GM23338 (cell line): Measurements from ENCODE around the gene CACNA2D3. TPM values are rescaled to one million over a fixed set of nuclear protein-coding genes. Genes with fewer than 3 reads are reported as not detected.

Experiments
- ATAC-seq: fragments of 200-7000 bp; cut with Tn5 transposase; 3 replicates; pipeline ENCODE4 v1.9.1; 2020
- DNase-seq: peaks from one replicate; pipeline ENCODE4 v3.0.0-alpha.2; 2015; ENCODE audit warnings: low spot score
- H2AFZ ChIP-seq: fragments of 200-600 bp; sonication (generic); 2 replicates; pipeline ENCODE4 v1.8.0; 2016; ENCODE audit warnings: antibody characterized with exemption, mild to moderate bottlenecking, moderate library complexity
- H3F3A ChIP-seq: fragments of 200-600 bp; sonication (generic); replicated peaks from 2 replicates; pipeline ENCODE4 v1.8.0; 2017; ENCODE audit warnings: antibody characterized with exemption, mixed run types, low read depth
- H3K27ac ChIP-seq: fragments of 200-600 bp; sonication (generic); 2 replicates; pipeline ENCODE4 v1.6.1; 2016; ENCODE audit warnings: low read depth
- H3K27me3 ChIP-seq: fragments of 200-600 bp; sonication (generic); 2 replicates; pipeline ENCODE4 v1.8.0; 2016; ENCODE audit warnings: mild to moderate bottlenecking, mixed run types, moderate library complexity; ENCODE audit not compliant: insufficient read depth
- H3K36me3 ChIP-seq: fragments of 200-600 bp; sonication (generic); 2 replicates; pipeline ENCODE4 v1.8.0; 2016; ENCODE audit warnings: mild to moderate bottlenecking; ENCODE audit not compliant: insufficient read depth
- H3K4me1 ChIP-seq: fragments of 200-600 bp; sonication (generic); 2 replicates; pipeline ENCODE4 v1.8.0; 2016; ENCODE audit warnings: mild to moderate bottlenecking, moderate library complexity; ENCODE audit not compliant: insufficient read depth
- H3K4me2 ChIP-seq: fragments of 200-600 bp; sonication (generic); 2 replicates; pipeline ENCODE4 v1.7.1; 2017; ENCODE audit warnings: mixed run types
- H3K4me3 ChIP-seq: fragments of 200-600 bp; sonication (generic); 2 replicates; pipeline ENCODE4 v1.6.1; 2016; ENCODE audit warnings: mixed run types
- H3K79me2 ChIP-seq: fragments of 200-600 bp; sonication (generic); replicated peaks from 2 replicates; pipeline ENCODE4 v1.8.0; 2017; ENCODE audit warnings: mild to moderate bottlenecking; ENCODE audit not compliant: insufficient read depth
- H3K9me2 ChIP-seq: fragments of 200-600 bp; sonication (generic); 2 replicates; pipeline ENCODE4 v1.8.0; 2017; ENCODE audit not compliant: insufficient read depth
- H4K20me1 ChIP-seq: fragments of 200-600 bp; sonication (generic); replicated peaks from 2 replicates; pipeline ENCODE4 v1.8.0; 2017; ENCODE audit warnings: mild to moderate bottlenecking; ENCODE audit not compliant: insufficient read depth
- H3K27ac Mint-ChIP-seq: 2 replicates; pipeline ENCODE4 v1.8.0; 2020; ENCODE audit warnings: inconsistent platforms, mild to moderate bottlenecking, moderate library complexity, mixed read lengths
- H3K27me3 Mint-ChIP-seq: 3 replicates; pipeline ENCODE4 v1.8.0; 2022; ENCODE audit warnings: low read depth, mild to moderate bottlenecking, moderate library complexity, mixed read lengths, inconsistent platforms; ENCODE audit not compliant: insufficient read depth, poor library complexity
- H3K36me3 Mint-ChIP-seq: 3 replicates; pipeline ENCODE4 v1.8.0; 2021; ENCODE audit warnings: low read depth, mild to moderate bottlenecking, inconsistent platforms, moderate library complexity, mixed read lengths
- H3K4me1 Mint-ChIP-seq: 3 replicates; pipeline ENCODE4 v1.8.0; 2020; ENCODE audit warnings: mild to moderate bottlenecking, inconsistent platforms, mixed read lengths
- H3K4me3 Mint-ChIP-seq: 3 replicates; pipeline ENCODE4 v1.8.0; 2021; ENCODE audit warnings: moderate library complexity, mild to moderate bottlenecking, inconsistent platforms, mixed read lengths
- H3K9me3 Mint-ChIP-seq: 3 replicates; pipeline ENCODE4 v1.8.0; 2020; ENCODE audit warnings: moderate library complexity, mild to moderate bottlenecking, inconsistent platforms, mixed read lengths
- CREB1 ChIP-seq: fragments of 250-450 bp; sonication (Bioruptor Pico); IDR thresholded peaks from 2 replicates; pipeline ENCODE4 v1.5.0; 2020; ENCODE audit warnings: low read depth, mild to moderate bottlenecking, moderate library complexity
- EZH2 ChIP-seq: fragments of 200-600 bp; sonication (generic); IDR thresholded peaks from one replicate; pipeline ENCODE4 v1.8.0; 2017; ENCODE audit warnings: antibody characterized with exemption, mild to moderate bottlenecking, low read depth; ENCODE audit not compliant: unreplicated experiment
- EZH2phosphoT487 ChIP-seq: fragments of 200-600 bp; sonication (generic); IDR thresholded peaks from one replicate; pipeline ENCODE4 v1.8.1; 2018; ENCODE audit warnings: antibody characterized with exemption; ENCODE audit not compliant: unreplicated experiment
- JUNB ChIP-seq: IDR thresholded peaks from one replicate; pipeline ENCODE4 v1.6.1; 2016; ENCODE audit warnings: antibody characterized with exemption; ENCODE audit not compliant: unreplicated experiment
- NANOG ChIP-seq: IDR thresholded peaks from 2 replicates; pipeline ENCODE4 v1.6.1; 2016; ENCODE audit warnings: antibody characterized with exemption, borderline replicate concordance
- POLR2AphosphoS5 ChIP-seq: IDR thresholded peaks from 2 replicates; pipeline ENCODE4 v1.6.1; 2016; ENCODE audit warnings: antibody characterized with exemption, low read depth
- REST ChIP-seq: IDR thresholded peaks from one replicate; pipeline ENCODE4 v1.6.1; 2018; ENCODE audit warnings: antibody characterized with exemption; ENCODE audit not compliant: unreplicated experiment
- STAT1 ChIP-seq: IDR thresholded peaks from one replicate; pipeline ENCODE4 v1.6.1; 2016; ENCODE audit warnings: antibody characterized with exemption; ENCODE audit not compliant: unreplicated experiment
- ZNF114 ChIP-seq: fragments of 250-450 bp; sonication (Bioruptor Pico); IDR thresholded peaks from 2 replicates; pipeline ENCODE4 v1.5.0; 2020; ENCODE audit warnings: mild to moderate bottlenecking, moderate library complexity
- ZNF331 ChIP-seq: fragments of 250-450 bp; sonication (Bioruptor Pico); IDR thresholded peaks from 2 replicates; pipeline ENCODE4 v1.5.0; 2020; ENCODE audit warnings: low read depth, mild to moderate bottlenecking, moderate library complexity
- polyA plus RNA-seq: library from polyadenylated mRNA; unstranded; fragments of >200 nt; fragmentation: Nextera tagmentation; extraction: Ambion mirVana; gene quantifications from 2 replicates; pipeline ENCODE4 v1.2.1, GENCODE V29; 2016
- total RNA-seq: library from RNA; depleted of rRNA; stranded (reverse); fragments of >200 nt; shearing (Covaris generic); gene quantifications from 2 replicates; pipeline ENCODE4 v1.2.3, GENCODE V29; 2014
- TF ChIP-seq, protein P1 (sequence below): fragments of 250-450 bp; sonication (Bioruptor Pico); IDR thresholded peaks from 2 replicates; pipeline ENCODE4 v1.5.0; 2020; ENCODE audit warnings: mild to moderate bottlenecking, moderate library complexity
- TF ChIP-seq, protein P2 (sequence below): IDR thresholded peaks from 2 replicates; pipeline ENCODE4 v1.6.1; 2016; ENCODE audit warnings: antibody characterized with exemption
- TF ChIP-seq, protein P3 (sequence below), 2 experiments: fragments of 200-600 bp in 1 of 2; sonication (generic) in 1 of 2; conservative IDR thresholded peaks; 2 replicates each; pipeline versions ENCODE4 v1.5.1 to v1.6.1; 2016 to 2017; ENCODE audit warnings: antibody characterized with exemption in 2 of 2, low read depth in 2 of 2, mild to moderate bottlenecking in 2 of 2, moderate library complexity in 1 of 2

The CACNA2D3 gene
- total and polyA plus RNA-seq, 2 experiments from 2014 or later: 2.2 to 2.3 TPM

DNA sequence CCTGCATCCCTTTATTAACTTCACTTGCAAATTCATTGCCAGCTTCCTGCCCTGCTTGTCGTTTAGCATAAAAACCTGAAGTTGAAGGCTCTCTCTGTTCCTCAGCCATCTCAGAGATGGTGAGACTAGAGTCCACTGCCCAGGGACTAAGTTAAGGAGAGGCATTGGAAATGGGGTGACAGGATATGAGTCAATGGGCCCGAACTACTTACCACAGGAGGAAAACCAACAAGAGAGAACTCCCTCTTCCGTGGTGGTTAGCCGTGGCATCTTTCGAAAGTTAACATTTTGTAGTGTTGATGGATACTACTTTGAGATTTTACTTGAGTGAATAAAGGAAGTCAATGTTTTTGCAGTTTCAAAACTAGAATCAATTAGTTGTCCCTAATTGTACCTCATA is 740.2 kb downstream of the CACNA2D3 start:
- no peak overlapping the region for H3K4me3 Mint-ChIP-seq
- no peaks in the 10 kb centered on the region for H3K36me3 Mint-ChIP-seq
- Histone ChIP-seq H3K4me3 (no peak overlapping the region), H3K36me3 (no peaks in the 10 kb centered on the region), H2AFZ (no peak overlapping the region), H3K9me2 (peaks cover 16% of the 10 kb centered on the region; the same call in 1 of the 2 replicates), H3F3A (no peaks in the 10 kb centered on the region), H3K79me2 (no peaks in the 10 kb centered on the region), H3K4me2 (no peak overlapping the region), H4K20me1 (no peaks in the 10 kb centered on the region), H3K27ac (no peak overlapping the region), H3K27me3 (no peaks in the 10 kb centered on the region), H3K4me1 (peaks cover 20% of the 10 kb centered on the region)
- TF ChIP-seq POLR2AphosphoS5: no peak
- no peak for TF ChIP-seq ZNF114
- no peak for TF ChIP-seq REST
- TF ChIP-seq, protein P1, sequence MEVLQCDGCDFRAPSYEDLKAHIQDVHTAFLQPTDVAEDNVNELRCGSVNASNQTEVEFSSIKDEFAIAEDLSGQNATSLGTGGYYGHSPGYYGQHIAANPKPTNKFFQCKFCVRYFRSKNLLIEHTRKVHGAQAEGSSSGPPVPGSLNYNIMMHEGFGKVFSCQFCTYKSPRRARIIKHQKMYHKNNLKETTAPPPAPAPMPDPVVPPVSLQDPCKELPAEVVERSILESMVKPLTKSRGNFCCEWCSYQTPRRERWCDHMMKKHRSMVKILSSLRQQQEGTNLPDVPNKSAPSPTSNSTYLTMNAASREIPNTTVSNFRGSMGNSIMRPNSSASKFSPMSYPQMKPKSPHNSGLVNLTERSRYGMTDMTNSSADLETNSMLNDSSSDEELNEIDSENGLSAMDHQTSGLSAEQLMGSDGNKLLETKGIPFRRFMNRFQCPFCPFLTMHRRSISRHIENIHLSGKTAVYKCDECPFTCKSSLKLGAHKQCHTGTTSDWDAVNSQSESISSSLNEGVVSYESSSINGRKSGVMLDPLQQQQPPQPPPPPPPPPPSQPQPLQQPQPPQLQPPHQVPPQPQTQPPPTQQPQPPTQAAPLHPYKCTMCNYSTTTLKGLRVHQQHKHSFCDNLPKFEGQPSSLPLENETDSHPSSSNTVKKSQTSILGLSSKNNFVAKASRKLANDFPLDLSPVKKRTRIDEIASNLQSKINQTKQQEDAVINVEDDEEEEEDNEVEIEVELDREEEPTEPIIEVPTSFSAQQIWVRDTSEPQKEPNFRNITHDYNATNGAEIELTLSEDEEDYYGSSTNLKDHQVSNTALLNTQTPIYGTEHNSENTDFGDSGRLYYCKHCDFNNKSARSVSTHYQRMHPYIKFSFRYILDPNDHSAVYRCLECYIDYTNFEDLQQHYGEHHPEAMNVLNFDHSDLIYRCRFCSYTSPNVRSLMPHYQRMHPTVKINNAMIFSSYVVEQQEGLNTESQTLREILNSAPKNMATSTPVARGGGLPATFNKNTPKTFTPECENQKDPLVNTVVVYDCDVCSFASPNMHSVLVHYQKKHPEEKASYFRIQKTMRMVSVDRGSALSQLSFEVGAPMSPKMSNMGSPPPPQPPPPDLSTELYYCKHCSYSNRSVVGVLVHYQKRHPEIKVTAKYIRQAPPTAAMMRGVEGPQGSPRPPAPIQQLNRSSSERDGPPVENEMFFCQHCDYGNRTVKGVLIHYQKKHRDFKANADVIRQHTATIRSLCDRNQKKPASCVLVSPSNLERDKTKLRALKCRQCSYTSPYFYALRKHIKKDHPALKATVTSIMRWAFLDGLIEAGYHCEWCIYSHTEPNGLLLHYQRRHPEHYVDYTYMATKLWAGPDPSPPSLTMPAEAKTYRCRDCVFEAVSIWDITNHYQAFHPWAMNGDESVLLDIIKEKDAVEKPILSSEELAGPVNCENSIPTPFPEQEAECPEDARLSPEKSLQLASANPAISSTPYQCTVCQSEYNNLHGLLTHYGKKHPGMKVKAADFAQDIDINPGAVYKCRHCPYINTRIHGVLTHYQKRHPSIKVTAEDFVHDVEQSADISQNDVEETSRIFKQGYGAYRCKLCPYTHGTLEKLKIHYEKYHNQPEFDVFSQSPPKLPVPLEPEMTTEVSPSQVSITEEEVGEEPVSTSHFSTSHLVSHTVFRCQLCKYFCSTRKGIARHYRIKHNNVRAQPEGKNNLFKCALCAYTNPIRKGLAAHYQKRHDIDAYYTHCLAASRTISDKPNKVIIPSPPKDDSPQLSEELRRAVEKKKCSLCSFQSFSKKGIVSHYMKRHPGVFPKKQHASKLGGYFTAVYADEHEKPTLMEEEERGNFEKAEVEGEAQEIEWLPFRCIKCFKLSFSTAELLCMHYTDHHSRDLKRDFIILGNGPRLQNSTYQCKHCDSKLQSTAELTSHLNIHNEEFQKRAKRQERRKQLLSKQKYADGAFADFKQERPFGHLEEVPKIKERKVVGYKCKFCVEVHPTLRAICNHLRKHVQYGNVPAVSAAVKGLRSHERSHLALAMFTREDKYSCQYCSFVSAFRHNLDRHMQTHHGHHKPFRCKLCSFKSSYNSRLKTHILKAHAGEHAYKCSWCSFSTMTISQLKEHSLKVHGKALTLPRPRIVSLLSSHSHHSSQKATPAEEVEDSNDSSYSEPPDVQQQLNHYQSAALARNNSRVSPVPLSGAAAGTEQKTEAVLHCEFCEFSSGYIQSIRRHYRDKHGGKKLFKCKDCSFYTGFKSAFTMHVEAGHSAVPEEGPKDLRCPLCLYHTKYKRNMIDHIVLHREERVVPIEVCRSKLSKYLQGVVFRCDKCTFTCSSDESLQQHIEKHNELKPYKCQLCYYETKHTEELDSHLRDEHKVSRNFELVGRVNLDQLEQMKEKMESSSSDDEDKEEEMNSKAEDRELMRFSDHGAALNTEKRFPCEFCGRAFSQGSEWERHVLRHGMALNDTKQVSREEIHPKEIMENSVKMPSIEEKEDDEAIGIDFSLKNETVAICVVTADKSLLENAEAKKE (CRISPR knock-in tag): no peak
- TF ChIP-seq EZH2phosphoT487: no peak
- TF ChIP-seq STAT1: no peak
- TF ChIP-seq, protein P2, sequence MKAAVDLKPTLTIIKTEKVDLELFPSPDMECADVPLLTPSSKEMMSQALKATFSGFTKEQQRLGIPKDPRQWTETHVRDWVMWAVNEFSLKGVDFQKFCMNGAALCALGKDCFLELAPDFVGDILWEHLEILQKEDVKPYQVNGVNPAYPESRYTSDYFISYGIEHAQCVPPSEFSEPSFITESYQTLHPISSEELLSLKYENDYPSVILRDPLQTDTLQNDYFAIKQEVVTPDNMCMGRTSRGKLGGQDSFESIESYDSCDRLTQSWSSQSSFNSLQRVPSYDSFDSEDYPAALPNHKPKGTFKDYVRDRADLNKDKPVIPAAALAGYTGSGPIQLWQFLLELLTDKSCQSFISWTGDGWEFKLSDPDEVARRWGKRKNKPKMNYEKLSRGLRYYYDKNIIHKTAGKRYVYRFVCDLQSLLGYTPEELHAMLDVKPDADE: no peak
- TF ChIP-seq CREB1 (CRISPR knock-in tag): no peak
- TF ChIP-seq JUNB: no peak
- TF ChIP-seq, protein P3, sequence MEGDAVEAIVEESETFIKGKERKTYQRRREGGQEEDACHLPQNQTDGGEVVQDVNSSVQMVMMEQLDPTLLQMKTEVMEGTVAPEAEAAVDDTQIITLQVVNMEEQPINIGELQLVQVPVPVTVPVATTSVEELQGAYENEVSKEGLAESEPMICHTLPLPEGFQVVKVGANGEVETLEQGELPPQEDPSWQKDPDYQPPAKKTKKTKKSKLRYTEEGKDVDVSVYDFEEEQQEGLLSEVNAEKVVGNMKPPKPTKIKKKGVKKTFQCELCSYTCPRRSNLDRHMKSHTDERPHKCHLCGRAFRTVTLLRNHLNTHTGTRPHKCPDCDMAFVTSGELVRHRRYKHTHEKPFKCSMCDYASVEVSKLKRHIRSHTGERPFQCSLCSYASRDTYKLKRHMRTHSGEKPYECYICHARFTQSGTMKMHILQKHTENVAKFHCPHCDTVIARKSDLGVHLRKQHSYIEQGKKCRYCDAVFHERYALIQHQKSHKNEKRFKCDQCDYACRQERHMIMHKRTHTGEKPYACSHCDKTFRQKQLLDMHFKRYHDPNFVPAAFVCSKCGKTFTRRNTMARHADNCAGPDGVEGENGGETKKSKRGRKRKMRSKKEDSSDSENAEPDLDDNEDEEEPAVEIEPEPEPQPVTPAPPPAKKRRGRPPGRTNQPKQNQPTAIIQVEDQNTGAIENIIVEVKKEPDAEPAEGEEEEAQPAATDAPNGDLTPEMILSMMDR (conservative IDR thresholded peaks at IDR 0.05; ENCODE audit: low read depth in 2 of 2): no peak
- no peak for TF ChIP-seq NANOG
- no peak for TF ChIP-seq EZH2
- TF ChIP-seq ZNF331: no peak
- H3K27ac Mint-ChIP-seq: no peak overlapping the region; the same call in 1 of the 2 replicates
- ATAC-seq (no peak), DNase-seq (no peak)
- H3K4me1 Mint-ChIP-seq: peaks cover 26% of the 10 kb centered on the region
- peaks cover under 1% of the 10 kb centered on the region for H3K27me3 Mint-ChIP-seq
- no peaks in the 10 kb centered on the region for H3K9me3 Mint-ChIP-seq
